Nephron (organoid): ENCODE measurements around the gene ESR1.
"Not testable (repeated sequence)": the region's sequence is repeated elsewhere in the genome, so short reads cannot be mapped to it uniquely, and the experiment has no call there.

Source experiments
- H3K27ac Mint-ChIP-seq, 3 experiments: 2 replicates each; pipeline ENCODE4 v1.8.0; 2020; ENCODE audit warnings: mixed read lengths in 3 of 3, mild to moderate bottlenecking in 2 of 3, moderate library complexity in 1 of 3
- H3K27me3 Mint-ChIP-seq: 2 replicates; pipeline ENCODE4 v1.8.0; 2021; ENCODE audit warnings: low read depth, mild to moderate bottlenecking, moderate library complexity, mixed read lengths
- H3K36me3 Mint-ChIP-seq: 2 replicates; pipeline ENCODE4 v1.8.0; 2020; ENCODE audit warnings: low read depth, mixed read lengths
- H3K4me1 Mint-ChIP-seq: 2 replicates; pipeline ENCODE4 v1.8.0; 2020; ENCODE audit warnings: mixed read lengths
- H3K4me3 Mint-ChIP-seq, 3 experiments: 2 replicates each; pipeline ENCODE4 v1.8.0; 2020; ENCODE audit warnings: mild to moderate bottlenecking in 3 of 3, mixed read lengths in 3 of 3, moderate library complexity in 2 of 3
- H3K9me3 Mint-ChIP-seq: 2 replicates; pipeline ENCODE4 v1.8.0; 2020; ENCODE audit warnings: mixed read lengths
- TF ChIP-seq, protein P1 (sequence below), 3 experiments: fragments of 200-600 bp; sonication (generic); IDR thresholded peaks; one replicate each; pipeline ENCODE4 v1.5.0; 2021; ENCODE audit warnings: antibody characterized with exemption in 3 of 3; ENCODE audit not compliant: unreplicated experiment in 3 of 3

ESR1 gene

DNA sequence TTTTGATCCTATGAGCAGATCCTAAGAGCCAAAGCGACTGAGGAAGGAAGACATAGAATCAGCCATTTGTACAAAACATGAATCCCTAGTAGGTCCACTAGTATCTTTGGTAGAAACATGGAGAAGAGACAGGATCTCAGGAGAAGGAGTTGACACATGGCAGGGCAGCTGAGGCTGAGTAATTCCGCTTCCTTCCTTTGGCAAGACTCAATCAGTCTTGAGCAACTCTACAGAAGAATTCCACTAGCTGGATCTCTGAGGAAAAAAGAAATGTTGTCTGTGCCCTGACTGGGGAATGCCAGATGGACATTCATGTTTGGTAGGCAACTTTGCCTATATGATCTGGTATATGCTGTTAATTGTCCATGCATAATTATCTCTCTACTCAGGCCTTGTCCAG, 35.3 kb downstream of the ESR1 start:
- Mint-ChIP-seq H3K36me3 (no peaks in the 10 kb centered on the region), H3K4me1 (no peaks in the 10 kb centered on the region), H3K4me3 (no peak overlapping the region), H3K27ac (no peak overlapping the region), H3K9me3 (no peaks in the 10 kb centered on the region), H3K27me3 (peaks cover 9% of the 10 kb centered on the region)
- TF ChIP-seq, protein P1, sequence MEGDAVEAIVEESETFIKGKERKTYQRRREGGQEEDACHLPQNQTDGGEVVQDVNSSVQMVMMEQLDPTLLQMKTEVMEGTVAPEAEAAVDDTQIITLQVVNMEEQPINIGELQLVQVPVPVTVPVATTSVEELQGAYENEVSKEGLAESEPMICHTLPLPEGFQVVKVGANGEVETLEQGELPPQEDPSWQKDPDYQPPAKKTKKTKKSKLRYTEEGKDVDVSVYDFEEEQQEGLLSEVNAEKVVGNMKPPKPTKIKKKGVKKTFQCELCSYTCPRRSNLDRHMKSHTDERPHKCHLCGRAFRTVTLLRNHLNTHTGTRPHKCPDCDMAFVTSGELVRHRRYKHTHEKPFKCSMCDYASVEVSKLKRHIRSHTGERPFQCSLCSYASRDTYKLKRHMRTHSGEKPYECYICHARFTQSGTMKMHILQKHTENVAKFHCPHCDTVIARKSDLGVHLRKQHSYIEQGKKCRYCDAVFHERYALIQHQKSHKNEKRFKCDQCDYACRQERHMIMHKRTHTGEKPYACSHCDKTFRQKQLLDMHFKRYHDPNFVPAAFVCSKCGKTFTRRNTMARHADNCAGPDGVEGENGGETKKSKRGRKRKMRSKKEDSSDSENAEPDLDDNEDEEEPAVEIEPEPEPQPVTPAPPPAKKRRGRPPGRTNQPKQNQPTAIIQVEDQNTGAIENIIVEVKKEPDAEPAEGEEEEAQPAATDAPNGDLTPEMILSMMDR (IDR thresholded peaks at IDR 0.05; ENCODE audit: unreplicated experiment in 3 of 3), result no peak

DNA sequence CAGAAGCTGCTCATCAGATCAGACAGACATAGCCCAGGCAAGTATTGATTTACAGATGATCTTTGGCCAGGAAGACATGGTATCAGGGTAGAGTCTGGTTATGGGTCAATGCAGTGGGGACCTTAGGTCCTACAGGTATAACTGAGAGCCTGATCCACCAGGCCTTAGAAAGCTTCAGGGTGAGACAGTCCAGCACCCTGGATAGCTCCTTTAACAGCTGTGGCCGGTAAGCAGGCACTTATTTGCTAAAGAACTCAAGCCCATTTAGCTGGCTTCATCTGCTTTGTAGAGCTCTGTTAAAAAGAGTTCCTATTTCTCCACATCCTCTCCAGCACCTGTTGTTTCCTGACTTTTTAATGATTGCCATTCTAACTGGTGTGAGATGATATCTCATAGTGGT, 39.6 kb downstream of the ESR1 start:
- no peak overlapping the region for H3K4me3 Mint-ChIP-seq
- H3K27me3 Mint-ChIP-seq, result peaks cover 24% of the 10 kb centered on the region
- H3K36me3 Mint-ChIP-seq, result no peaks in the 10 kb centered on the region
- TF ChIP-seq, protein P1 (IDR thresholded peaks at IDR 0.05; ENCODE audit: unreplicated experiment in 3 of 3), result no peak
- H3K27ac Mint-ChIP-seq, result no peak overlapping the region
- no peaks in the 10 kb centered on the region for H3K9me3 Mint-ChIP-seq
- no peaks in the 10 kb centered on the region for H3K4me1 Mint-ChIP-seq

DNA sequence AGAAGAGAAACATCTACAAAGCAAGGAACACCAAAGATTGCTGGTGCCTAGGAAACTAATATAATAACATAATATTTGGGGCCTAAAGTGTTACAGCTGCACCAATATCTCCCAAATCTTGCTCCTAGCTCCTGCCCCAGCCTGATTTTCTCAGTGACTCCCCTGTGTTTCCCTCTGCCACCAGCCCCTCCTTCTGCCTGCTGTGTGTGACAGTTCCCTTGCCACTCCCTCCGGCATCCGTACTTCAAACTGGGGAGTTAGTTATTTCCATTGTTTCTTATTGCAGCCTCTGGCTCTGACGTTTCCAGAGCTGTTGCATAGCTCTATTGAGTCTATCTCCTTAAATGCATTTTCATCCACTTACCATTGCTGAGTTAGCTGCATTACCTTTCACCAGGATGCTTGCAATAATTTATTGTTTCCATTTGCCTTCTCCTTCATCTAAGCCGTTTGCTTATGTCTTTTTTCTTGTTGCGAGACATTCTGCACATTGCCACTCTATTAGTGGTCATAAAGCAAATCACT, 43.1 kb downstream of the ESR1 start:
- Mint-ChIP-seq H3K27me3 (peaks cover 19% of the 10 kb centered on the region), H3K9me3 (no peaks in the 10 kb centered on the region), H3K27ac (no peak overlapping the region), H3K4me3 (no peak overlapping the region), H3K4me1 (no peaks in the 10 kb centered on the region), H3K36me3 (no peaks in the 10 kb centered on the region)
- TF ChIP-seq, protein P1 (IDR thresholded peaks at IDR 0.05; ENCODE audit: unreplicated experiment in 3 of 3), result no peak

DNA sequence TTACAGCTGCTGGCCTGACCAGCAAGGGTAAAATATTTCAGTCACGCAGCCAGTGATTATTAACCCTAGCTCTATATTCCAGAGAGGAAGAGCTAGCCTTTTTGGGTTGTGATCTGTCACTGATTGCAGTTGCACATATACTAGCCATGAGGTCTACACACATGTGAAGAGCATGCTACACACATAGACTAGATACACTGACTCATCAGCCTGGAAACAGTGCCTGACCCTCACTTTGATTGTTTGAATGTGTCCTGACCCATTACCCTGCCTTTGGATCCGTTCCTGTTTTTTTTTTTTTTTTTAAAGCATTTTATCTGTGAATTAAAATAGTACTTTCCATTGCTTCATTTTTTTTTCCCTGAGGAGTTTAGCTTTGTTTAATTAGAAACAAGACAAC, 50.8 kb downstream of the ESR1 start:
- Mint-ChIP-seq H3K9me3 (peaks cover 1% of the 10 kb centered on the region), H3K4me3 (no peak overlapping the region), H3K36me3 (no peaks in the 10 kb centered on the region), H3K27me3 (no peaks in the 10 kb centered on the region), H3K4me1 (no peaks in the 10 kb centered on the region), H3K27ac (no peak overlapping the region)
- TF ChIP-seq, protein P1 (IDR thresholded peaks at IDR 0.05; ENCODE audit: unreplicated experiment in 3 of 3), result no peak

GRCh38 chr6:151862461-151862860, 55.0 kb downstream of the ESR1 start:
- Mint-ChIP-seq H3K9me3 (peaks cover 4% of the 10 kb centered on the region), H3K36me3 (no peaks in the 10 kb centered on the region), H3K27ac (no peak overlapping the region), H3K27me3 (no peaks in the 10 kb centered on the region), H3K4me3 (no peak overlapping the region), H3K4me1 (no peaks in the 10 kb centered on the region)
- TF ChIP-seq, protein P1 (IDR thresholded peaks at IDR 0.05; ENCODE audit: unreplicated experiment in 3 of 3), result no peak

- H3K36me3 Mint-ChIP-seq, H3K4me1 Mint-ChIP-seq, H3K9me3 Mint-ChIP-seq, H3K4me3 Mint-ChIP-seq, H3K27ac Mint-ChIP-seq, H3K27me3 Mint-ChIP-seq: not testable (repeated sequence)
These were observed 59.9 kb downstream of the ESR1 start for GRCh38 chr6:151867361-151867869.
